LHCN-M2 (cell line): ENCODE data around the gene FOS. TPM values are rescaled to one million over a fixed set of nuclear protein-coding genes. Genes with fewer than 3 reads are reported as not detected.
"Not testable (repeated sequence)": the region's sequence is repeated elsewhere in the genome, so short reads cannot be mapped to it uniquely, and the experiment has no call there.

ENCODE experiments used
- DNase-seq: peaks from one replicate; pipeline ENCODE4 v3.0.0-alpha.2; 2012; ENCODE audit warnings: low read depth
- total RNA-seq: library from RNA; depleted of rRNA; stranded (reverse); fragments of >200 nt; gene quantifications from 2 replicates; pipeline ENCODE4 v1.2.3, GENCODE V29; 2014

Gene FOS
- total RNA-seq, 1 experiment from 2014 or later = 5.6 TPM

GRCh38 chr14:75277008-75277814 is 1.4 kb upstream of the FOS start:
- peak; percentile 80 for DNase-seq

- DNase-seq = peak; percentile 36
These were observed 710 bp upstream of the FOS start for GRCh38 chr14:75277815-75278421.

GRCh38 chr14:75279153-75279762 is 630 bp downstream of the FOS start:
- peak; percentile 51 for DNase-seq

- DNase-seq = no peak
These were observed 1.2 kb downstream of the FOS start for GRCh38 chr14:75279763-75280290.

- DNase-seq = no peak
These were observed 1.7 kb downstream of the FOS start for GRCh38 chr14:75280291-75280830.

GRCh38 chr14:75280831-75281653 is 2.4 kb downstream of the FOS start:
- DNase-seq = no peak

- no peak for DNase-seq
These were observed 3.0 kb downstream of the FOS start for GRCh38 chr14:75281654-75282019.

GRCh38 chr14:75282170-75282554 is 3.5 kb downstream of the FOS start:
- no peak for DNase-seq

- not testable (repeated sequence) for DNase-seq
These were observed 4.0 kb downstream of the FOS start for GRCh38 chr14:75282555-75283161.

GRCh38 chr14:75283162-75283832 is 4.7 kb downstream of the FOS start:
- DNase-seq = no peak

GRCh38 chr14:75283833-75284563 is 5.4 kb downstream of the FOS start:
- DNase-seq = no peak

- DNase-seq = no peak
These were observed 6.7 kb downstream of the FOS start for GRCh38 chr14:75285331-75285730.

GRCh38 chr14:75286313-75286712 is 7.7 kb downstream of the FOS start:
- DNase-seq = no peak

- no peak for DNase-seq
These were observed 11.3 kb downstream of the FOS start for GRCh38 chr14:75289840-75290388.

GRCh38 chr14:75290851-75291250 is 12.2 kb downstream of the FOS start:
- no peak for DNase-seq

GRCh38 chr14:75291331-75291730 is 12.7 kb downstream of the FOS start:
- DNase-seq = no peak

- DNase-seq = no peak
These were observed 13.5 kb downstream of the FOS start for GRCh38 chr14:75292101-75292563.

- DNase-seq = no peak
These were observed 14.3 kb downstream of the FOS start for GRCh38 chr14:75292886-75293285.

GRCh38 chr14:75293920-75294648 is 15.5 kb downstream of the FOS start:
- DNase-seq = peak; percentile 93
